ENCODE data around the gene FGF18.

DNA sequence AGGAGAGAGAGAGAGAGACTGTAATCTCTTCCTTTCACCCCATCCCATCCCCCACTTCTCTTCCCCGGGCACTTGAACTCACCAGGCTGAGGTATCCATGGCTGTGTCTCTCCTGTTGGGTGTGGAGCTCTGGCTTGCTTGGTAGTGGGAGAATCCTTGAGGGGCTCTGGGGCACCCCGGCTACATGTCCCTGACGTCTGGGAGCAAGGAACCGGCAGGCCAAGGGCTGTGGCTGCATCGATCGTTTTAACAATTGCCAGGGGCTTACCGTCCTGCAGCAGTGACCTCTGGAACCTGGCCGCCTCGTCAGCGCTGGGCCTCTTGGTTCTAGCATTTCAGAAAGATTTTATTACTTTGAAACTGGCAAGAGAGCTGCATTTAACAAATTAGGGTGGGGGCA is 30.0 kb downstream of the FGF18 start:
- TF ChIP-seq, protein P1, sequence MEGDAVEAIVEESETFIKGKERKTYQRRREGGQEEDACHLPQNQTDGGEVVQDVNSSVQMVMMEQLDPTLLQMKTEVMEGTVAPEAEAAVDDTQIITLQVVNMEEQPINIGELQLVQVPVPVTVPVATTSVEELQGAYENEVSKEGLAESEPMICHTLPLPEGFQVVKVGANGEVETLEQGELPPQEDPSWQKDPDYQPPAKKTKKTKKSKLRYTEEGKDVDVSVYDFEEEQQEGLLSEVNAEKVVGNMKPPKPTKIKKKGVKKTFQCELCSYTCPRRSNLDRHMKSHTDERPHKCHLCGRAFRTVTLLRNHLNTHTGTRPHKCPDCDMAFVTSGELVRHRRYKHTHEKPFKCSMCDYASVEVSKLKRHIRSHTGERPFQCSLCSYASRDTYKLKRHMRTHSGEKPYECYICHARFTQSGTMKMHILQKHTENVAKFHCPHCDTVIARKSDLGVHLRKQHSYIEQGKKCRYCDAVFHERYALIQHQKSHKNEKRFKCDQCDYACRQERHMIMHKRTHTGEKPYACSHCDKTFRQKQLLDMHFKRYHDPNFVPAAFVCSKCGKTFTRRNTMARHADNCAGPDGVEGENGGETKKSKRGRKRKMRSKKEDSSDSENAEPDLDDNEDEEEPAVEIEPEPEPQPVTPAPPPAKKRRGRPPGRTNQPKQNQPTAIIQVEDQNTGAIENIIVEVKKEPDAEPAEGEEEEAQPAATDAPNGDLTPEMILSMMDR (conservative IDR thresholded peaks at IDR 0.05; ENCODE audit: low read depth in 2 of 2) = no peak
- TF ChIP-seq CREB1 (CRISPR knock-in tag; IDR thresholded peaks at IDR 0.05; ENCODE audit: low read depth) = no peak
